K562 (cell line): Measurements from ENCODE around the gene MPZL1. TPM values are rescaled to one million over a fixed set of nuclear protein-coding genes. Genes with fewer than 3 reads are reported as not detected.

Experiments used
- ARHGAP35 ChIP-seq: fragments of 450-650 bp; IDR thresholded peaks from 2 replicates; pipeline ENCODE4 v1.6.1; 2018; ENCODE audit not compliant: partially characterized antibody
- CC2D1A ChIP-seq: fragments of 450-650 bp; IDR thresholded peaks from 2 replicates; pipeline ENCODE4 v1.6.1; 2017; ENCODE audit warnings: mild to moderate bottlenecking
- CCAR2 ChIP-seq: fragments of 200-400 bp; formaldehyde crosslinking; IDR thresholded peaks from 2 replicates; pipeline ENCODE4 v1.6.1; 2017; ENCODE audit warnings: mild to moderate bottlenecking, low read depth, low read length
- ZBTB2 ChIP-seq: fragments of 450-650 bp; IDR thresholded peaks from 2 replicates; pipeline ENCODE4 v1.6.1; 2016; ENCODE audit warnings: antibody characterized with exemption
- ZNF274 ChIP-seq: IDR thresholded peaks from 2 replicates; pipeline ENCODE4 v1.6.1; 2011; ENCODE audit warnings: low read depth, mild to moderate bottlenecking, low read length, moderate library complexity, borderline replicate concordance
- ZNF282 ChIP-seq: sonication (generic); formaldehyde crosslinking; IDR thresholded peaks from 2 replicates; pipeline ENCODE4 v1.8.1; 2023; ENCODE audit warnings: missing genetic modification reagents
- ZNF785 ChIP-seq: fragments of 250-450 bp; sonication (Bioruptor Pico); IDR thresholded peaks from 2 replicates; pipeline ENCODE4 v1.4.0; 2020; ENCODE audit warnings: mild to moderate bottlenecking
- ZSCAN29 ChIP-seq: fragments of 450-650 bp; IDR thresholded peaks from 2 replicates; pipeline ENCODE4 v1.6.1; 2017
- polyA plus RNA-seq, 8 experiments: library from polyadenylated mRNA; depleted of rRNA in 4 of 8; stranded (reverse) in 5 of 8; unstranded in 3 of 8; fragments of >200 nt; fragmentation: Nextera tagmentation in 2 of 8; fragmentation: Illumina TruSeq in 1 of 8; extraction: Ambion mirVana in 2 of 8; extraction: Trizol in 1 of 8; gene quantifications; 2 replicates each; pipeline versions ENCODE4 v1.2.1 to v1.2.3, GENCODE V29; 2011 to 2014; ENCODE audit warnings: inconsistent platforms in 1 of 8, missing spikeins in 1 of 8
- total RNA-seq, 7 experiments: library from RNA; depleted of rRNA in 6 of 7; stranded (reverse); fragments of >200 nt in 6 of 7; fragmentation: Illumina TruSeq in 2 of 7; extraction: Trizol in 2 of 7; gene quantifications; 2 replicates each; pipeline versions ENCODE4 v1.2.1 to v1.2.3, GENCODE V29; 2011 to 2021; ENCODE audit warnings: low replicate concordance in 1 of 7
- TF ChIP-seq, protein P1 (sequence below), 2 experiments: fragments of 450-650 bp in 1 of 2; IDR thresholded peaks; 2 replicates each; pipeline ENCODE4 v1.6.1; 2011 to 2017; ENCODE audit warnings: low read depth in 2 of 2, antibody characterized with exemption in 1 of 2, borderline replicate concordance in 1 of 2, low read length in 1 of 2, mild to moderate bottlenecking in 1 of 2, mixed read lengths in 1 of 2; ENCODE audit not compliant: control insufficient read depth in 1 of 2

The MPZL1 gene
- total and polyA plus RNA-seq, 9 of the 15 experiments (the other 6 are each of a cell fraction or from before 2014, with no cell fraction given) = 14.5 to 153 (median 66.5) TPM

DNA sequence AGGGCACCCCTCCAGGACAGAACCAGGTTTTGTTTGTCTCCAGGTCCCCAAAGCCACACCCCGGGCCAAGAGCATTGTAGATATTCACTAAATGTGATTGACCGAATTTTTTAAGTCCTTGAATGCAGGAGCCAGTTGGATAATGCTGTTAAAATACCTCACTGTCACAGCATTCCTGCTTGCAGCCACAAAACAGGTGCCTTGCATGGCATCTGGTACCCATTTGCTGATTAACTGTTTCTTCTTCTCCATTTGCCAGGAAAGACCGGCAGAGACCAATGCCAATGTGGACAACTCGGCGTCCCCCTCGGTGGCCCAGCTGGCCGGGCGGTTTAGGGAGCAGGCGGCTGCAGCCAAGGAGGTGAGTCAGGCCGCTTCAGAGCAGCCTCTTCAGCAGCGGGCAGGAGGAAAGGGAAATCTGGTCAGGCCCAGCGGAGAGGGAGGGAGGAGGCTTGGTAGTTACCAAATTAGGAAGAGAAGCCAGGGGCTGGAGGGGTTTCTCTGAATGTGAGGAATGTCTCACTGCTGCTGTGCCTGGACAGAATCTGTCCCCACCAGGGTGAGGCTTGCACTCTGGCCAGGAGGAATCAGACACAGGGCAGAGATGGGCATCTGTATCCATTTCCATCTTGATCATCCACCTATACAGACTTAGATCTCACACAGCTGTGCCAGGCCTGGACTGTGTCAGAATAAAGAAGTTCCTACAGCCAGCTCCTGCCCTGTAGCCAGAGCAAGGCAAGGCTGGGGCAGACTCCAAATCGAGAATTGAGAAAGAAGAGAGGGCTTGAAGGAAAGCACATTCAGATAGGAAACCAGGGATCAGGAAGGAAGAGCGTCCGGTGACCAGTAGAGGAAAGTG lies 37.9 kb upstream of the MPZL1 start (continued):
- TF ChIP-seq, protein P1, sequence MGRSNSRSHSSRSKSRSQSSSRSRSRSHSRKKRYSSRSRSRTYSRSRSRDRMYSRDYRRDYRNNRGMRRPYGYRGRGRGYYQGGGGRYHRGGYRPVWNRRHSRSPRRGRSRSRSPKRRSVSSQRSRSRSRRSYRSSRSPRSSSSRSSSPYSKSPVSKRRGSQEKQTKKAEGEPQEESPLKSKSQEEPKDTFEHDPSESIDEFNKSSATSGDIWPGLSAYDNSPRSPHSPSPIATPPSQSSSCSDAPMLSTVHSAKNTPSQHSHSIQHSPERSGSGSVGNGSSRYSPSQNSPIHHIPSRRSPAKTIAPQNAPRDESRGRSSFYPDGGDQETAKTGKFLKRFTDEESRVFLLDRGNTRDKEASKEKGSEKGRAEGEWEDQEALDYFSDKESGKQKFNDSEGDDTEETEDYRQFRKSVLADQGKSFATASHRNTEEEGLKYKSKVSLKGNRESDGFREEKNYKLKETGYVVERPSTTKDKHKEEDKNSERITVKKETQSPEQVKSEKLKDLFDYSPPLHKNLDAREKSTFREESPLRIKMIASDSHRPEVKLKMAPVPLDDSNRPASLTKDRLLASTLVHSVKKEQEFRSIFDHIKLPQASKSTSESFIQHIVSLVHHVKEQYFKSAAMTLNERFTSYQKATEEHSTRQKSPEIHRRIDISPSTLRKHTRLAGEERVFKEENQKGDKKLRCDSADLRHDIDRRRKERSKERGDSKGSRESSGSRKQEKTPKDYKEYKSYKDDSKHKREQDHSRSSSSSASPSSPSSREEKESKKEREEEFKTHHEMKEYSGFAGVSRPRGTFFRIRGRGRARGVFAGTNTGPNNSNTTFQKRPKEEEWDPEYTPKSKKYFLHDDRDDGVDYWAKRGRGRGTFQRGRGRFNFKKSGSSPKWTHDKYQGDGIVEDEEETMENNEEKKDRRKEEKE (IDR thresholded peaks at IDR 0.05; ENCODE audit: borderline replicate concordance in 1 of 2, control insufficient read depth in 1 of 2, low read depth in 2 of 2, low read length in 1 of 2) = no peak
- TF ChIP-seq CC2D1A (no peak), ZNF274 (no peak), ZNF282 (CRISPR knock-in tag) (no peak), ARHGAP35 (no peak), ZNF785 (no peak), ZSCAN29 (no peak), CCAR2 (no peak), ZBTB2 (no peak)
- TF ChIP-seq, all 486 proteins: peak for 0
